HG03060 (cell line): ENCODE measurements around the gene SDF4.
A peak's percentile ranks its signal among the peaks of the same experiment; 100 is the strongest.

Source experiments
- ATAC-seq: cut with Tn5 transposase; IDR thresholded peaks from one replicate; pipeline ENCODE4 v1.9.1; 2021; ENCODE audit warnings: low read depth, moderate number of reproducible peaks; ENCODE audit not compliant: unreplicated experiment

SDF4 gene, protein sequence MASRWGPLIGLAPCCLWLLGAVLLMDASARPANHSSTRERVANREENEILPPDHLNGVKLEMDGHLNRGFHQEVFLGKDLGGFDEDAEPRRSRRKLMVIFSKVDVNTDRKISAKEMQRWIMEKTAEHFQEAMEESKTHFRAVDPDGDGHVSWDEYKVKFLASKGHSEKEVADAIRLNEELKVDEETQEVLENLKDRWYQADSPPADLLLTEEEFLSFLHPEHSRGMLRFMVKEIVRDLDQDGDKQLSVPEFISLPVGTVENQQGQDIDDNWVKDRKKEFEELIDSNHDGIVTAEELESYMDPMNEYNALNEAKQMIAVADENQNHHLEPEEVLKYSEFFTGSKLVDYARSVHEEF

DNA sequence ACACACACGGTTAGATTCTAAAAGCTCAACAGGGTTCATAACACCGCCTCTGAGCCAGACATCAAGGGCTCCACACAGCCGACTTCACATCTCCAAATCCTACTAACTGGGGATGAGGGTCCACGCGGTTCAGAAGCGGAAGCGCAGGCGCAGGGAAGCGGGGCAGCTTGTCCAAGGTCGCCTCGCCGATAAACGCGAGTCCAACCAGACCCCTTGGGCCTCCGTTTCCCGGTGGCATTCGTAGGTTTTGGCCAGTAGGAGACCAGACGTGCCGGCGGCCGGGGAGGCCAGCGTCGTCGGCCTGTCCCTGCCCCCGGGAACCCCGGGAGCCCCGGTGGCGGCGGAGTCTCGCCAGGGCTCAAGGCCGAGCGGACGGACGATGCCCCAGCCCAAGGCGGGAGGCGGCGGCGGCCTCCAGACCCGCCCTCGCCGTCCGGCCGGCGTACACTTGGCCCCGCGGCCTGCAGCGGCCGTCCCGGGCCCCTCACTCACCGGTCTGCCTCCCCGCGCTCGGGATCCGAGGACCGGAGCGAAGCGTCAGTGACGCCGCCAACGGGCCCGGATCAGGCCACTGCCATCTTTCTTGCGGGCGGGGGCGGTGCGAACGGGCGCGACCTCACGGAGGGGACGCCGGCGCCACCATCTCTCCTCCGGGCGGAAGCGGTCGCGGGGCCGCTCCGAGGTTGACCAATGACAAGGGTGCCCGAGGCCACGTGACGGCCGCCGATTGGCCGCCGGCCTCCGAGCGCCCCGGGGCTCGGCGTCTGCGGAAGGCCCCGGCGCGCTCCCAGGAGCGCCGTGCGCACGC lies at the start of gene SDF4:
TSS of gene SDF4 (minus strand) at position 602 of the 808 bp plus-strand sequence. CDS start 3,229 bp downstream, outside the sequence.
- peak; percentile 79 for ATAC-seq

DNA sequence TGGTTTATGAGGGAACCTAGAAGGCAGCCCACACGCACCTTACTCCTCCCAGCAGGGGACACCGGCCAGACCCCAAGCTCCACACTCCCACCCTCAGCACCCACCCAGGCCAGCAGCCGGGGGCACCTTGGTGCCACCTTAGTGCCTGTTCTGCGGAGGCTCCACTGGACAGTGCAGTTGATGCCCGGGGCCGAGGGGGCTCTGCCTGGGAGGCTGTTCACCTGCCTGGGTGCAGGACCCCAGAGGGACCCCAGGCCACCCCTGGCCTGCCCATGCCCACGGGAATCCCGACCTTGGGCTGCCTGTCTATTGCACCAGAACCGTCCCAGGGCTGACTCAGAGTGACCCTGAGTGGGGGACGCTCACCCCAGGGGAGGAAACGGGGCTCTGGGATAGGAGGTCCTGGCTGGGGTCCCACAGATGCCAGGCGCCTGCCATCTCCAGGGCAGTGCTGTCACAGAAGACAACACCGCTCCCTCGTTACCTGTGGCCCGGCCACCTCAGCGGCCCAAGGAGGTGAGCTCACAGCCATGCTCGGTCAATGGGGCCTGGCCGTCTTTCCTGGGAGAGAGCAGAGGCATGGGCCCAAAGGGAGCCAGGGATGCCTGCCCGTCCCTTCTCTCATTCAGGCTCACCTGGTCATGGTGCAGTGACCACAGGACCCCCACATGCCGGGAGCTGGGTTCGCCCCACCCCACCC lies 49.1 kb upstream of the SDF4 start:
- no peak for ATAC-seq

DNA sequence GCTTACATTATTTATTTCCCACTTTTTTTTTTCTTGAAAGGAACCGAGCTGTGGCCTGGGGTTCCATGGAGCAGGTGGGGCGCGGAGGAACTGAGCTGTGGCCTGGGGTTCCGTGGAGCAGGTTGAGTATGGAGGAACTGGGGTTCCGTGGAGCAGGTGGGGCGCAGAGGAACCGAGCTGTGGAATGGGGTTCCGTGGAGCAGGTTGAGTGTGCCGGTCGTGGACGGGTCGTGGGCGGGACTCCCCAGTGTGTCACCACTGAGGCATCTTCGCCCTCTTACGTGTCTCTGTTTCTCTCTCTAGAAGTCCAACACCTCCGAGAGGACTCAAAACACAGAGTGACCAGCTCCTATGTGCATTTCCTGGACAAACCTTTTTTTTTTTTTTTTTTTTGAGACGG lies 47.2 kb upstream of the SDF4 start:
- ATAC-seq, result no peak

DNA sequence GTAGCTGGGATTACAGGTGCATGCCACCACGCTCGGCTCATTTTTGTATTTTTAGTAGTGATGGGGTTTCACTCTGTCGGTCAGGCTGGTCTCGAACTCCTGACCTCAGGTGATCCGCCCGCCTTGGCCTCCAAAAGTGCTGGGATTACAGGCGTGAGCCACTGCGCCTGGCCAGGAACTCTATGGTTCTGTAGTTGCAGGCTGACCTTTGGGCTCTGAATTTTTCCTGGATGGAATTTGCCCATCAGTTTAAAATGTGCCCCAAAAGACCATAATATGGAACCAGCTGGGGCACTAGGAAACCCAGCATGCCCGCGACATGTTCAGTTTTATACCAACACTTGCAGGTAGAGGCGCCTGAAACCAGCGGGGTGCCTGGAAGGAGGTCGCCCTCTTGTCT lies 46.8 kb upstream of the SDF4 start:
- ATAC-seq, result no peak

DNA sequence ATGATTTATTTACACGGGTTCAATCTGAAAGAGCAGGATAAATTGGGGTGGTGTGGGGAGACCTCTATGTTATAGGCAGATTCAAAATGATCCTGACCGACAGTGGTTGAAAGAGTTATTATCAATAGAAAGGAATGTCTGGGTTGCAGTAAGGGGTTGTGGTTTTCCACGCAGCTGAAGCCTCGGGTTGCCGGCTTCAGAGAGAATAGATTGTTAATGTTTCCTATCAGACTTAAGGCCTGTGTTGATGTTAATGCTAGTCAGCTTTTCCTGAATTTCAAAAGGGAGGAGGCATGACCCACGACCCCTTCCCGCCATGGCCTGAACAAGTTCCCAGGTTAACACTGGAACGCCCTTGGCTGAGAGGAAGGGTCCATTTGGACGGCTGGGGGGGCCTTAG lies 44.0 kb upstream of the SDF4 start:
- no peak for ATAC-seq

DNA sequence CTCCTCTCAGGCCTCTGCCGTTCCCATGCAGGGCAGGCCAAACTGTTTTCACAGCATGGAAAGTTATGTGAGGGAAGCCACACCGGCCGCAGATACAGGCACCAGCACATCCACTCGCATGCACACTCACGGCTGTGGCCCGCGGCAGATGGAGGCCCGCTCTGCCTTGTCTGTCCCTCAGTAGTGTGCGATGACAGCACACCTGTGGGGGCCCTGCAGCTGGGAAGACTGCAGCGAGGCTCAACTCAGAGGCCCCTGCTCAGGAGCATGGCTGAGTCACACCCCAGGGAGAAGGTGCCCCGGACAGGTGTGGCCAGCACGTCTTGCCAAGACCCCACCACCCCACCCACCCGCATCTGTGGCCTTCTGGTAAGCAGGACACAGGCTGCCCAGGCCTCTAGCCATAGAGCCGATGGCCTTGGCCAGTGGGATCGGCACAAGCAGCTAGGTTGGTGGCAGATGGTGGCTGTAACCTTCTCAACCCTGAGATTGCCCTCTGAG lies 43.2 kb upstream of the SDF4 start:
- no peak for ATAC-seq

DNA sequence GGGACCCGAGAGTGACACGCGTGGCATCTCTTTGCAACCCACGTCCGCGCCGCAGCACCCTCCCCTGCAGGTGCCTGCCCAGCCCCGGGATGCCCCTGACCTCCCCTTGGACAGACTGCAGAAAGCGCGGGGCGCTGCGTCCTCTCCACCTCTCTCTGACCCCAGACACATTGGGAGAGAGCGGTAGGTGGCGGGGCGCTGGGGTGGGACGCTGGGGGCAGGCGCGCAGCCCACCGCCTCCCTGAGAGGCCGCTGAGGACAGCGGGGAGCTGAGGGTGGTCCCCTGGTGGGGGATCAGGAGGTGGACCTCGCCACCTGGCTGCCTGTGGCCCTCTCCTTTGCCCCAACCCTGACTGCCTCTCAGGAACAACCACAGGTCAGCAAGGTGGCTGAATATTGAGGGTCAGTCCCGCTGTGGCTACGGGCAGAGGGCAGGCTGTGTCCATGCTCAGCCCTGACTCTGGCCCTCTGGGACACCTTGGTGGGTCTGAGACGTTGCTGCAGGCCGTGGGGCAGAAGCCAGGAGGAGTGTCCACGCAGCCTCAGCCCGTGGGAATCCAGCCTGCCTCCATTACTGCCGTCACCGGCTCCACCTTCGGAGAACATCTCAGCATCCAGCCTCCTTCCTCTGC lies 42.6 kb upstream of the SDF4 start:
- no peak for ATAC-seq

DNA sequence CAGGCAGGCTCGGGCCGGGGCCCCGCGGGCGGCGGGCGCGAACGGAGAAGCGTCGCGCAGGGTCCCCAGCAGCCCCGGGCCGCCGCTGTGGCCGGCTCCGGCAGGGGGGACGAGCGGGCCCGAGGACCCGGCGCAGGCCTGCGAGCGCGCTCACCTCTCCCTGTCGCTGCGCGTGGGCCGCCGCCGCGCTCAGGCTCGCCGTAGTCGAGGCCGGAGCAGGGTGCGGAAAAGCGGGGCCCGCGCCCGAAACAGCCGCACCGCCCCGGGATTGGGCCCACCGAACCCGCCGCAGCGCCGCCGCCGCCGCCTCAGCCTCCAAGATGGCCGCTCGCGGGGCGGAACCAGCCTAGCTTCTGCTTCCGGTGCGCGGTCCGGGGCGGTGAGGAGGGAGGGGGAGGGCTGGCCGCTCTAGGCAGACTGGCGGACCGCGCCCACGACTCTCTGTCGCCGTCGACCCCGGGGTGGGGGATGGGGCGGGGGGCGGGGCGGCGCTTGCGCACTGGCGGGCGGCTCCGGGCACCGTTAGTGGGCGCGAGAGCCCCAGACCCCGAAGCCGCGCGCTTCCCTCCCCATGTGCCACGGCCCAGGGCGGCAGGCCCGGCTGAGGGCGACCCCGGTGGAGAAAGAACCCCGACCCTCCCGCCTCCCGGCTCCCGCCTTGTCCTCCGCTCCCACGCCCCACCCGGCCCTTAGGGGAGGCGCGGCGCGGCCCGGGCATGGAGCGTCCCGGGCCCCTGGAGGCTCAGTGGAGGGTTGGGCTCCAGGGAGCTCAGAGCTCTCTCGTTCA lies 41.9 kb upstream of the SDF4 start, which contains the start of gene UBE2J2:
TSS of gene UBE2J2 (minus strand) at position 343 of the 787 bp plus-strand sequence. CDS start 5,862 bp downstream, outside the sequence.
- no peak for ATAC-seq

DNA sequence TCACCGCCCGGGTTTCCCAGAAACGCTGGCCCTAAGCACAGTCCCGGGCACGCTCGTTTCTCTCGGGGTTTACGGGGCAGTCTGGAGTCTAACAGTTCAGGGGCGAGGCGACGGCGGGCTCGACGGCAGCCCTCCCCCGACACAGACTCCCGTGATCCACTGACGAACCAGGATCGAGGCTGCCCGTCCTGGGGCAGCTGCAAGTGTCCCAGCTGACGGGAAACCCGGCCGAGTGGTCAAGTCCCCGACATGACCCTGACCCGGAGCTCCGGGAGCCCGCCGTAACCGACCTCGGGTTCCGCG lies 41.4 kb upstream of the SDF4 start:
- ATAC-seq, result no peak

DNA sequence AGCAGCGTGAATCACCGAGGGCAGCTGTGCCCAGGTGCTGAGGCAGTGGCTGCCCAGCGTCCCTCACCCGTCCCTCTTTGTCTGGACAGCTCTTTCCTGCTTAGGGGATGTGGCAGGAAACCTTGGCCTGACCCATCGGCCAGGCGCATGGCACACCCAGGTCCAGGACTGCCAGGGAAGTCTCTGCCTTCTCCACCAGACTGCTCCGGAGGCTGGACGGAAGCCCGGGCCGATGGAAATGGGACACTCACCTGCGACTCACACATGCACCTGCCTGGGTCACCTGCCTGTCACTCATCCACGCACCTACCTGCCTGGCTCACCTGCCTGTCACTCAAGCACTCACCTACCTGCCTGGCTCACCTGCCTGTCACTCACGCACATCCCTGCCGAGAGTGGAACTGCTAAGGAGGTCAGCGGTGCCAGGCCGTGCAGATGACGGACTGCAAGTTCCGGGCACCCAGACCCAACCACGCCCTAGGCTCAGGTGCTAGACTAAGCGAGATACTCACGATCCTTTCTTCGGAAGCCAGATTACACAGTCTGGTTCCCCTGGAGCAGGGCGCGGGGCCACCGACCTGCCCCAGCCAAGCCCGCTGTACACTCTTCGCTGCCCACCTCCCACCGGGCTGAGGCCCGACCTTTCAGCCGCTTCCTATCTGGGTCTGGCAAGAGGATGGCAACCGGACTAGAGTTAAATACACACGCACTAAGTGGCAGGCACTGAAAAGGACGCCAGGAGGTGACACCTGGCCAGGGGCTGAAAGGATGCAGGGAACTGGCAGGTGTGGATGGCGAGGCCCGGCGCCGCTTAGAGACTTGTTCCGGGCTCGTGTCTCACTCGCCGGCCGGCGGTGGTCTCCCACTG lies 40.8 kb upstream of the SDF4 start:
- no peak for ATAC-seq

DNA sequence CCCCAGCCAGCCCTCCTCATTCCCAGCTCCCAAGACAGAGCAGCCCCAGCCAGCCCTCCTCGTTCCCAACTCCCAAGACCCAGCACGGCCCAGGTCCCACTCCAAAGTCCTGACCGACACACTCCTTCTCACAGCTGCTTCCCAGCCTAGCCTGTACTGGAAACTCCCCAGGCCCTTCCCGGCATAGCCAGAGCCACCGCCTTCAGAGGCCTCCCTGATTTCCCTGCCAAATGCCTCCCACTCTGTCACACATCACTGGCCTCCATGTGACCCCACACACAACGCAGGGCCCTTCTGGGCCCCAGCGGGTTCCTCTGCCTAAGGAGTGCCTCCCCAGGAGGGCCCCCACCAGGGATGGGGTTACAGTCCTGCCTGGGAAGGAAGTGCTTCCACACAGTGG lies 39.0 kb upstream of the SDF4 start:
- ATAC-seq, result no peak

DNA sequence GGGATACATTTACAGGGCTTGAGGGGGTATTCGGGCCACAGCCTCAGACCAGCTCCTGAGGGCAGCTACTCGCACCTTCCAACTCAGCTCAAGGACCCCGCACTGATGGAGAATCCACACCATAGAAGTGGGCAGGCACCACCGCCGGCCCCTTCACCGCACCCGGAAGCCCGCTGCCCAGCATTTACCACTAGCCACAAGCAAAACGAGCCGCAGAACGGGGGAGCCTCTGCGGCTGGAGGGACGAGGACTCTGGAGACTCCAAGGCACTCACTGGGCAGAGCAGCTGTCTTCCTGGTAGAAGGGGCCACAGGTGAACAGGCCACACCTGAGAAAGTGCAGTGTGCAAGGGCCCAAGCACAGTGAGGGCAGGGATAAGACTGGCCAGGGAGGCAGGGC lies 36.5 kb upstream of the SDF4 start:
- ATAC-seq, result no peak

DNA sequence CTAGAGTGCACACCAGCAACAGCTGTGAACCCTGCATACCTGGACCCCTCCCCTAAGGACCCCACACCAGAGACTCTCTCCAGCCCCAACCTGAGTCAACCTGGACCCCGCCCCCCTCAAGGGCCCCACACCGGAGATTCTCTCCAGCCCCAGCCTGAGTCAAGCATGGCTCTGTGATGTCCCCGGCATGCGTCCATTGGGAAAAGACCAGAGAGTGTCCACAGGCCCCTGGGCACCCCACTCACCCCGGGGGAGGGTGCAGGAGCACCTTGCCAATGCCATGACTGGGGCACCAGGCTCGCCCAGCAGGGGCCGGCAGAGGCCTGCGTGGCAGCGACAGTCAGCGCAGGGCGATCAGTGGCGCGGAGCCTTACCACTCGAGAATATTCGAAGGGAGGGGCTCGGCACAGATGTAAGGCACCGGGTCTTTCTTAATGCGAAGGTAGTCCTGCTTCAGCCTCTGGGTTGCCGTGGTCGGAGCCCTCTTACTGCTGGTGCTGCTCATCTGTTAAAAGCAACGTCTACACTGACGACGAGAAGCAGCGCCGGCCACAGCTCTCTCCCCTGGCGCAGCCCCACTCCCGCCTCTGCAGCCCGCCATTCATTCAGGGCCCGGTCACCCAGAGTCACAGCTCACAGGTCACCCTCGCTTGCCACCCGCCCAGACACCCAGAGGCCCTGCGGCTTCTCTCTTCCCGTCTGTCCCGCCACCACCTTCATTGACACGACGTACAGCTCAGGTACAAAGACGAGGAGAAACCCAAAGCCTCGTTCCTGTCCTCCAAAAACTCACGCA lies 35.9 kb upstream of the SDF4 start:
- no peak for ATAC-seq

DNA sequence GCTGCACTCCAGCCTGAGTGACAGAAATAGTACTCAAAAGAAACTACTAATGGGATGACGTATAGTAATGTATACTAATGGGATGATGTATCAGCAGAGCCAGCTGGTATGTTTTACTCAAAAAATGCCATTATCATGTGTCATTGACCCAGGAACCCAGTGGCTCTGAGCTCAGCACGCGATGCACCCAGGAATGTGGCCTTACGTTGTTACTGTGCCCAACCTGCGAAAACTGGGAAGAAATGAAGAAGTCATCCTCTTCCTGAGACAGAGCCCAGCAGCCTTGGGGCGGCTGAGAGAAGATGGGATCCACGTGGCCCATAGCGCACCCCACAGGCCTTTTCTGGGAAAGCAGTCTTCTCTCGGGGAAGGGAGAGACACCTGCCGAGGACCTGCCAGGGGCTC lies 33.1 kb upstream of the SDF4 start:
- ATAC-seq, result no peak

DNA sequence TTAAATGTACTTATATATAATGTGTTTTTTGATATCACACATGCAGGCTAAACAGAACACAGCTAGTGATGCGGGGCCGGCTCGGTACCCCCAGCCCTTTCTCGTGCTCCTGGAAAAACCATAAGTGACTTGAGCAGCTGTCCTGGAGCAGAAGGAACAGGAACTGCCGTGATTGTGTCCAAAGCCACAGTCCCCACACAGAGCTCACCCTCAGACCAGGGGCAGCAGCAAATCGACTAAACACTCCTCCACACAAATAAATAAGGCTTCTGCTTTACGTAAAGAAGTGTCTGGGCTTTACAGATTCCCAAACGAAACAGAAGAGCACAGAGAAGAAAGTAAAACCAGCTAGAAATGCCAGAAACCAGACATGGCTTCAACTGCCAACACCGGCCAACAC lies 32.2 kb upstream of the SDF4 start:
- ATAC-seq, result no peak

DNA sequence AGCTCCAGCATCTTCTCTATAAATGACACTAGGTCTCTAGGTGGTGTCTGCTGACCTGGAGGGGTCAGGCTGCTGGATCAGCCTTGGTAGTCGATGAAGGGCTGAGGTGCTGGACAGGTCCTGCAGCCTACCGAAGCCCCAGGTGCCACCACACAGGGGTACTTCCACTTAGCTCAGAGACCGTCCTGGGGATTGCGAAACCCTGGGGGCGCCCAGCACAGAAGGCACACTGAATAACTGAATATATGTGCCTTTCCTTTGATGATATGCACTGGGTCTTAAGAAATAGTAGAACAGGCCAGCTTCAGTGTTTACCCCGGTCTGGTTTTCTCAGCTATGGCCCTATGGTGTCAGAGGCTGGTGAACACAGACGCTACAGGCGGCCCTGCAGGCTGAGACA lies 31.0 kb upstream of the SDF4 start:
- ATAC-seq, result no peak

DNA sequence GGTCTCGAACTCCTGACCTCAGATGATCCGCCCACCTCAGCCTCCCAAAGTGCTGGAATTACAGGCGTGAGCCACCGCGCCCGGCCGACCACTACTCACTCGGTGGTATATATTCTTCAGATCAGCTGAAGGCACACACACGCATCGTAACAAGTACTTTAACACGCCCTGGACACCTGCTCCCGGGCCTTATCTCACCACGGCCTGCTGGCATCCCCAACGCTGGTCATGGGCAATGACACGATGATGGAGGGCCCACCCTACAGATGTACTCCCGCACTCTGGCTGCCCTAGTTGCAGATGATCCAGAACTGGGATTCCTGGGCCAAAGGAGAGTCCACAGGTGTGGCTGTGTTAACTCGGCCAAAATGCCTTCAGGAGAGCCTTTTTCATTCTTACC lies 30.3 kb upstream of the SDF4 start:
- ATAC-seq, result no peak

DNA sequence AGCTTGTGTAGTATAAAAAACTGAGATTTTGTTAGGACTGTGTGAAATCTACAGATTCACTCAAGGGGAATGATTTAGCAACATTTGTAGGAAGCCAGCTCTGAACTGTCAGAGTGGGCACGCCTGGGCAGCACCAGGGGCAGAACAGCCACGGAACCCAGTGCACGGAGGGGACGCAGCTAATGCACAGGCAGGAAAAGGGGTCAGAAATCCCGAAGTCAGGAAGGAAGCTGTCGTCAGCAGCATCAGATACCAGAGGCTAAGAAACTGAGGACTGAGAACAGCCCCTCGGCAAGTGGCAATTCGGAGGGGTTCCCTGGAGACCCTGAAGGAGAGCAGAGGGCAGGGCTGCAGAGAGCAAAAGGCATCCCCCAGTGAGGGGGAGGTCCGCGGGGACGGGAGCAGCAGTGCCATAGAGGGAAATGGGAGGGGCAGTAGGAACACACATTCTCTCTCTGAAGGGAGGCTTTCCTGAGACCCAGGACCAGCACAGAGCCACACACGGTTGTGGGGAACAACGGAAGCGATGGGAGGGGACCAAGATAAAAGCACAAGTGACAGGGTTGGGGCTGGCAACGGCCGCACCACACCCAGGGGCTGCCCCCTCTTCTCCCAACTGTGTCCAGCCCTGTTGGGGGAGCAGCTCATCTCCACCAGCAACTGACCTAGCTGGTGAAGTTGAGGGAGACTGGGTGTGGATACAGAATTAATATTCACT lies 29.2 kb upstream of the SDF4 start:
- no peak for ATAC-seq
